Measurements from ENCODE around the gene TTYH1. TPM values are rescaled to one million over a fixed set of nuclear protein-coding genes. Genes with fewer than 3 reads are reported as not detected.

Gene TTYH1
- total RNA-seq, 1 donor from 2014 or later, result 72.2 TPM

GRCh38 chr19:54390942-54391577 lies 24.2 kb upstream of the TTYH1 start:
- DNase-seq (ENCODE audit: low spot score) (peak; percentile 67), ATAC-seq (no peak)
- intact Hi-C loops (cut with DNase I), result no loop called here

- ATAC-seq (no peak), DNase-seq (ENCODE audit: low spot score) (no peak)
- intact Hi-C loops (cut with DNase I), result no loop called here
Measured at GRCh38 chr19:54391589-54392061, 23.6 kb upstream of the TTYH1 start.

- DNase-seq (ENCODE audit: low spot score) (no peak), ATAC-seq (no peak)
- intact Hi-C loops (cut with DNase I), result no loop called here
Measured at GRCh38 chr19:54392105-54392504, 23.2 kb upstream of the TTYH1 start.

DNA sequence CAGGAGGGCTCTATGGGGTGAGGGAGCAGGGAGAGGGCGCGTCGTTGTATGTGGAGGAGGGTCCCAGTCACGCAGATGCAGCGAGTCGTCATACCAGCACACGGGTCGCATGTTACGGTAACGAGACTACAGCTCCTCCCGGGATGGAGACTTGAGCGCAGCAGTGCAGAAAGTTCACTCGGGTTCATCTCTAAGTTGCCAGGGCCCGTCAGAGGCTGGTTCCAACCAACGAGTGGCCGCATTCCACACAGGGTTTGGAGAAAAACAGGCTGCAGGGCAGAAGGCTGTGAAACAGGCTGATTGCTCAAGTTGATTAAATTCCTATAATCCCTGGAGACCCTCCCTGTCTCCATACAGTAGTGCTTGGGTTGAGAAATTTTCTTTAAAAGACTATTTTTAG lies 21.9 kb upstream of the TTYH1 start:
- intact Hi-C loops (cut with DNase I), result no loop called here
- ATAC-seq, result peak; percentile 32
- DNase-seq (ENCODE audit: low spot score), result no peak

DNA sequence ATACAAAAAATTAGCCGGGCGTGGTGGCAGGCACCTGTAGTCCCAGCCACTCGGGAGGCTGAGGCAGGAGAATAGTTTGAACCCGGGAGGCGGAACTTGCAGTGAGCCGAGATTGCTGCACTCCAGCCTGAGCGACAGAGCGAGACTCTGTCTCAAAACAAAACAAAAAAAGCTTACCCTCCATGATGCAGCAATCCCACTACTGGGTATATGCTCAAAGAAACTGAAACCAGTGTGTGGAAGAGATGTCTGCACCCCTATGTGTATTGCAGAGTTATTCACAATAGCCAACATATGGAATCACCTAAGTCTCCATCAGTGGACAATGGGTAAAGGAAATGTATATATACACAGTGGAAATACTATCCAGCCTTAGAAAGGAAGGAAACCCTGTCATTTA lies 19.6 kb upstream of the TTYH1 start:
- intact Hi-C loops (cut with DNase I), result no loop called here
- ATAC-seq, result no peak
- no peak for DNase-seq (ENCODE audit: low spot score)

DNA sequence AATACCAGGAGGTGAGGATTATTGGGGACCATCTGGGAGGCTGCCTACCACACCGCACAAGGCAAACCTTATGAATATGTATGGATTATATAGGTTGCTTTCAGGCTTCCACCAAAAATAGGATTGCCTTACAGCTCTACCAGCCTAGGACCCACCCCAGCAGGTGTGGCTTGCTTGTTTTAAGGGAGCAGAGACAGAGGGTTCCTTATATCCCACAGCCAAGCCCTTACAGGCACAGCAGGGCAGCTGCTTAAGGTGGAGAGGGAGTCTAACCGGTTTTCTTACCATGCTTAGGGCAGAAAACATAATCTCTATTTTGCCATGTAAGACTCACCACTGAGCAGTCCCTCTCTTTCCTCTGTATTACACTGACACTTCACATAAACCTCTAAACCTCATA lies 16.1 kb upstream of the TTYH1 start:
- DNase-seq (ENCODE audit: low spot score) (no peak), ATAC-seq (no peak)
- intact Hi-C loops (cut with DNase I), result no loop called here

DNA sequence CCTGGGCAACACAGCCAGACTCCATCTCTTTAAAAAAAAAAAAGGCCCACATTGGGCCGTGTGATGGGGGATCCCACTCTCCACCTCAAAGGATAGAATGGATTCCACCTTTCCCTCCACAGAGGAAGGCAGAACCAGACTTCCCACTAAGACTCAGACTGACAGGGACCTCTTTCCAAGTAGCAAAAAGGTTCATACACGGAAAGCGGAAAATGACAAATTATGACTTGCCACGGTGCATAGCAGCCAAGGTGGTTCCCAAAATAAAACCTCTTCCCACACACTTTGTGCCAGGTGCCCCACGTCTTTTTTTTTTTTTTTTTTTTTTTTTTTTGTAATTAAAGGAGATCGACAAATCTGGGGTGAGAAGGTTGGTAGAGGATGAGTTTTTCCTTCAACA lies 14.4 kb upstream of the TTYH1 start:
- DNase-seq (ENCODE audit: low spot score) (no peak), ATAC-seq (no peak)
- intact Hi-C loops (cut with DNase I), result no loop called here

GRCh38 chr19:54403054-54403453 lies 12.2 kb upstream of the TTYH1 start:
- ATAC-seq (no peak), DNase-seq (ENCODE audit: low spot score) (no peak)
- intact Hi-C loops (cut with DNase I), result no loop called here

GRCh38 chr19:54405628-54406027 lies 9.6 kb upstream of the TTYH1 start:
- DNase-seq (ENCODE audit: low spot score) (no peak), ATAC-seq (no peak)
- intact Hi-C loops (cut with DNase I), result no loop called here

DNA sequence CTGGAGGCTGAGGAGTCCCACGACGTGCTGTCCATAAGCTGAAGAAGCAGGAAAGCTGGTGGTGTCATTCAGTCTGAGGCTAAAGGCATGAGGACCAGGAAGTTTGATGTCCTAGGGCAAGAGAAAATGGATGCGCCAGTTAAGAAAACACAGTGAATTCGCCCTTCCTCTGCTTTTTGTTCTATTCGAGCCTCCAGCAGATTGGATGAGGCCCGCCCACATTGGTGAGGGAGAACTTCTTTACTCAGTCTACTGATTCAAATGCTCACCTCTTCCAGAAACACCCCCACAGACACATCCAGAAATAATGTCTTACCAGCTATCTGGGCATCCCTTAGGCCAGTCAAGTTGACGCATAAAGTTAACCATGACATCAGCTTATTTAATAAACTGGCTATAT lies 7.5 kb upstream of the TTYH1 start:
- no peak for ATAC-seq
- DNase-seq (ENCODE audit: low spot score), result no peak
- intact Hi-C loops (cut with DNase I), result no loop called here

- ATAC-seq (no peak), DNase-seq (ENCODE audit: low spot score) (no peak)
- intact Hi-C loops (cut with DNase I), result no loop called here
Measured at GRCh38 chr19:54408456-54409026, 6.7 kb upstream of the TTYH1 start.

GRCh38 chr19:54411033-54411432 lies 4.2 kb upstream of the TTYH1 start:
- intact Hi-C loops (cut with DNase I), result no loop called here
- DNase-seq (ENCODE audit: low spot score) (no peak), ATAC-seq (no peak)

DNA sequence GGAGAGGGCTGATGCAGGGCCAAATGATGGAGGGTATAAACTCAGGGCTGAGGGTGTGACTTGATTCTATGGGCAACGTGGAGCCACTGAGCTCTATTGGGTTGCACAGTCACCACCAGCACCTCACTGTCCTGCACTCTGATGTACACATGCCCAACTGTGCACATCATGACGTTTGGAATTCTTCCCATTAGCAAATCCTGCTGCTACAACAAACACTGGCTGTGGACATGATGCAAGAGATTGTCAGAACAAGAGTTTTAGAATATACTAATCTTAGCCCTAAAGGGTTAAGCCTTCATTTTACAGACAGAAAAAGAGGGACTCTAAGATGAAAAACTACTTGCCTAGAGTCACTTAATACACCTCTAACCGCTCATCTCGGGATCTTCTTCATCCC lies 2.4 kb upstream of the TTYH1 start:
- ATAC-seq (no peak), DNase-seq (ENCODE audit: low spot score) (no peak)
- intact Hi-C loops (cut with DNase I), result no loop called here

DNA sequence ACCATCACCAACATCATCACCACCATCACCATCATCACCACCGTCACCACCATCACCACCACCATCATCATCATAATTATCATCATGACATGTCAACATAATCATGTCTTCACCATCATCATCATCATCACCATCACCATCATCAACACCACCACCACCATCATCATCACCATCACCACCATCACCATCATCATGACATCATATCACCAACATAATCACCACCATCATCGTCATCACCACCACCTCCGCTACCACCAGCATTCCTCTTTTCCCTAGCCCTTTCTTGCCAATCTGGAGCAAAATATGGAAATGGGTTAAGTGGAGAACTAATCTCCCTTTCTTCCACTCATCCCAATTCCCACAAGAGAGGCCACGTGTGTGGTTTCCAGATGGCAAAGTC lies 1.1 kb upstream of the TTYH1 start:
- ATAC-seq (no peak), DNase-seq (ENCODE audit: low spot score) (no peak)
- intact Hi-C loops (cut with DNase I), result loop anchor here (1.0 kb wide), 1 partner anchor 41 kb away; no protein-coding TSS in a partner anchor

DNA sequence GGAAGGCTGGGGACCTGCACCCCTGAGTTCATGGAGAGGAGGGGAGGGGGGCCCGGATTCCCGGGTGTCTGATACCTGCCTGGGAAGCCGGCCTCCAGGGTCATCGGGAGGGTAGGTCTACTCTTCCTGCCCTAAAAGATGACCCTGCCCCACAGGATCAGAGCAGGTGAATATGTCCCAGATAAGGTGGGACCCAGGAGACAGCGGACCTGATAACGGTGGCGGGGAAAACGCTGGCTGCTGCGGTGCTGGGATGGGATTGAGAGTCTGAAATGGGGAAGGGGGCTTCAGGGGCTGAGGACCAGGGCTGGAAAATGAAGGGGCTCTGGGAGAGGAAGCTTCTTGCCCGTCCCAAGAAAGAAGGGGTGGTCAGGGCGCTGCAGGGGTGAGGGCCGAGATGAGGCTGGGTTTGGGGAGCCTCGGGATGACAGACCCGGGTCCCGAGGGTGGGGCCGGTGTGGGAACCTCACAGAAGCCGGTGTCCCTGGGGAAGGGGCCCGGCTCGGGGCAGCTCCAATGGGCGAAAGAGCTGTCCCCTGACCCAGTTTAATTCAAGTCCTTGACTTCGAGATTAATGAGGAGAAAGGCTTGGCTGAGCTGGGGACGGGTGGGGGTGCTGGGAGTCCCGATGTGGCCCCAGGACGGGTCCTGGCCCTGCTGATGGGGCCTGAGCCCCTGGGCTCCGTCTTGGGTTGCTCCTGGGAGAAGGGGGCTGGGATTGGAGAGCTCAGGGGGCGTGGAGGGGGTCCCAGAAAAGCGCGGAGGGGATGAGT lies 823 bp downstream of the TTYH1 start:
- no peak for DNase-seq (ENCODE audit: low spot score)
- intact Hi-C loops (cut with DNase I), result no loop called here
- ATAC-seq, result no peak

GRCh38 chr19:54416695-54417491 lies 1.6 kb downstream of the TTYH1 start:
- intact Hi-C loops (cut with DNase I), result no loop called here
- ATAC-seq, result no peak
- no peak for DNase-seq (ENCODE audit: low spot score)

DNA sequence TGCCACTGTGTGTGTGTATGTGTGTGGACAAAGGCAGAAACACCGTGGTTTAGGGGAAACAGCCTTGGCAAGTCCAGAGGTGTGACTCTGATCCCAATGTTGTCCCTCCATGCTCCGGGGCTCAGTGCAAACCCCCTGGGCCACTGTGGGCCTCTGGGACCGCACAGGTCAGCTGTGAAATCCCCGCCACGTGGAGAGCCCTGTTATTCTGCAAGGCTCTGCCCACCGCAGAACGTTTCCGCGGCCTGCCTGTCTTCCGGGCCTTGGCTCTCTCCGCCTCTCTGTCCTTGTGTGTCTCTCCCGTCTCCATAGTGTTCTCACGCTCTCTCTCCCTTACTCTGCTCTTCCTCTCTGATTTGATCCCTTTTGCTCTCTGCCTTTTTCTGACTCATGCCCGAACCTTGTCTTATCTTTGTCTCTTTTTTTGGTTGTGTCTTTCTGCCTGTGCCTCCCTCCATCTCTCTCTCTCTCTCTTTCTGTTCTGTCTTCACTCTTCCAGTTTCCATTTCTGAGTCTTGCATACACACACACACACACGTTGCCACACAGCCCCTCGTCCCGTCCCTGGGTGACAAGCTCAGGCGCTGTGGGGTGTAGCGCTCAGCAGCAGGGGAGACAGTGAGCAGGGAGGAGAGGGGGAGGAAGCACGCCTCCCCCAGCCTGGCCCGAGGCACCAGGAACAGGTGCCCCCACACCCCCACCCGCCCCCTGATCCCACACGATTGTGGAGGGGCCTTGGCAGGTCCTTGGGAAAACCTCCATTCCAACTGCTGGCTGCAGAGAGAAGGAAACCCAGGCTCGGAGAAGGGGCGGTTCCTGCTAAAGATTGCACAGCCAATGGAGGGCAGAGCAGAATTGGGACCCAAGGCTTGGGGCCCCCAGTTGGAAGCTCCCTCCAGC lies 3.0 kb downstream of the TTYH1 start:
- intact Hi-C loops (cut with DNase I), result loop anchor here (2.0 kb wide), 1 partner anchor 319 kb away; no protein-coding TSS in a partner anchor
- DNase-seq (ENCODE audit: low spot score) (no peak), ATAC-seq (no peak)

GRCh38 chr19:54418930-54419800 lies 3.9 kb downstream of the TTYH1 start:
- DNase-seq (ENCODE audit: low spot score) (no peak), ATAC-seq (no peak)
- intact Hi-C loops (cut with DNase I), result loop anchor here (2.0 kb wide), 1 partner anchor 320 kb away; no protein-coding TSS in a partner anchor

All from sciatic nerve (tissue), 2 donors.